GM21367 (cell line): ENCODE results near the gene VPS13D.

Source experiments
- ATAC-seq: cut with Tn5 transposase; IDR thresholded peaks from one replicate; pipeline ENCODE4 v1.9.1; 2021; ENCODE audit not compliant: unreplicated experiment

The VPS13D gene

GRCh38 chr1:12480748-12481362 is 251.0 kb downstream of the VPS13D start:
- ATAC-seq, result no peak

GRCh38 chr1:12481928-12482327 is 252.1 kb downstream of the VPS13D start:
- no peak for ATAC-seq

- no peak for ATAC-seq
These were observed 253.2 kb downstream of the VPS13D start for GRCh38 chr1:12482988-12483387.

- no peak for ATAC-seq
These were observed 255.6 kb downstream of the VPS13D start for GRCh38 chr1:12485231-12486058.

- ATAC-seq, result no peak
These were observed 256.2 kb downstream of the VPS13D start for GRCh38 chr1:12486059-12486341.

DNA sequence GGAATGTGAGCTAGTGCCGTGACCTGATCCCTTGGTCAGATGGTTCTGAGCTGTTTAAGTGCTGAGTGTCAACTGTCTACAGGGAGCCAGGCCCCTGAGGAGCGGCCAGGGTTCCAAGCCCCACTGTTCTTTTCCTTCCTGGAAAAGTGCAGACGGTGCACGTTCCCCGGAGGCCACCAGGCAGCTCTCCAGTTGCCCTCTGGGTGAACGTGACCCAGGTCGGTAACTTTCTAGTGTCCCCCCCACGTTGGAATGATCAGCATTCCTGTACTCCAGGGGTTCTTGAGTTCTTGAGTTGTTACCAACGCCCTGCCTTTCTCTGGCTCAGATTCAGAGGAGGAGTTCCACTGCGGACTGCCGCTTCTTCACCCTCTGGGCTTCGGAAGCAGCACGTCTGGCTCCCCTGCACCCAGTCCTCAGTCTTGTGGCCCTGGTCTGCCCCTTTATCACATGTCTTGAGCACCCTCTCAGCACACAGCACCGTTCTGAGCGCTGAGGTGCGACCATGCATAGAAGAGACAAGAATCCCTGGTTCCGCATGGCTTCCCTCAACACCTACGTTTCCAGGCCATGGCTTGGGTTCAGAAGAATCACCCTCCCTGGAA is 256.7 kb downstream of the VPS13D start:
- ATAC-seq, result no peak

DNA sequence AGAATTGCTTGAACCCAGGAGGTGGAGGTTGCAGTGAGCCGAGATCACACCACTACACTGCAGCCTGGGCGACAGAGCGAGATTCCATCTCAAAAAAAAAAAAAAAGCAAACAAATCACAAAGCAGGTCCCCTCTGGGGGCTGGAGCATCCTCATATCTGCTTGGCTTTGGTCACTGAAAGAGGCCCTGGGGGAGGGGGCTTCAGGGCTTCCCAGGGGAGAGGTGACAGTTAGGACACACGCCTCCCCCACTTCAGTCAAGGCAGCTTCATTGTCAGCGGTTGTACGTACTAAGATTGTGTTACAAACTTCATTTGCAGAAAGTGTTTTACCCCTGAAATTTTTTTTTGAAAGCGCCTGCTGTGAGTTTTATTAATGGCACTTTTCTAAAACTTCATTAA is 257.7 kb downstream of the VPS13D start:
- no peak for ATAC-seq

- ATAC-seq, result no peak
These were observed 259.0 kb downstream of the VPS13D start for GRCh38 chr1:12488666-12489354.

DNA sequence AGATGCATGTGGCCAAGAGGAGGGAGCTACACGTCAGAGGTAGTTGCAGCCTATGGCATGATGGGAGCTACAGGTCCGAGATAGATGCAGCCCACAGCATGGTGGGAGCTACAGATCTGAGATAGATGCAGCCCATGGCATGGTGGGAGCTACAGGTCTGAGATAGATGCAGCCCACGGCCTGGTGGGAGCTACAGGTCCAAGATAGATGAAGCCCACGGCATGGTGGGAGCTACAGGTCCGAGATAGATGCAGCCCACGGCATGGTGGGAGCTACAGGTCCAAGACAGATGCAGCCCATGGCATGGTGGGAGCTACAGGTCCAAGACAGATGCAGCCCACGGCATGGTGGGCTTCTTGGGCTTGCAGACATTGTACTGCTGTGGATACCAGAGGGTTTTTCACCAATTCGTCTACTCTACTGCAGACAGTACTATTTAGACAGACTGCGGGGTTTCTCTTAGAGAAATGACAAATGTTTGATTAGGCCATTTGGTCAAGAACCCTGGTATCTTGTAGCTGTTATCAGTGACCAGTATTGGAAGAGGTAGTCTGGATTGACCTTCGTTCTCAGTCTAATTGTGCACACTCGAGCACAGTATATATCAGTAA is 260.8 kb downstream of the VPS13D start:
- no peak for ATAC-seq

- ATAC-seq, result no peak
These were observed 261.8 kb downstream of the VPS13D start for GRCh38 chr1:12491656-12492055.

- ATAC-seq, result no peak
These were observed 265.9 kb downstream of the VPS13D start for GRCh38 chr1:12495725-12496124.

DNA sequence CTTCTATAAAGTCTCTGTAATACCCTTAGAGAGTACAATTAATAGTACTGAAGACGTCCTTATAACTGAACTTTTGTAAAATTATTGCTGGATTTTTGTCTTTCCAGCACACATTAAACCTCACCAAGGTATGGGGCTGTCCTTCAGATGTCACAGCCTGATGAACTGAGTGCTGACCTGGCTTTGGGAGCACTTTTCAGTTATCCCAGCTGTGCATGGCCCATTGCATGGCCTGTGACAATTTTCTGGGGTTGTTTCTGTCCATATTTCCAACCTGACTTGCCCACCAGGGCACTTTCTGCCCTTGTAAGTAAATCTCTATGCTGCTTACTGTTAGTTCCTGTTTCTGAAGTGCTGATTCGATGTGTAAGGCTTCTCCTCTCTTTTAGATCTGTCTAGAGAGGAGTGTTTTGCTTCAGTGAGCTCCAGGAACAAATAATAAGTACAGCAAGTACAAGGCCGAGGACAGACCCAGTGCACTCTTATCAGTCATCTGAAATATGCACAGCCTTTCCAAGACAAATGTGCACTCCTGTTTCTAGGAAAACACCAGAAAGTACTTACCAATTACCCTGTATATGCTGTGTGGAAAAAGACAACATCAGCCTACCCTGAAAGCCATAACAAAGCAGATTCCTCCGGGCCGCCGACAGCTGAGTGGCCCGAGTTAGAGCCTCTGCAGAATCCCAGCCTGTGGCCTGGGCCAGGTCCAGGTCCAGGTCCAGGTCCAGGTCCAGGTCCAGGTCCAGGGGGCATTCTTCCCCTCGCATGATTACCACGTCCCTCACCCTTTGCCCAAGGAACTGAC is 266.5 kb downstream of the VPS13D start:
- no peak for ATAC-seq

DNA sequence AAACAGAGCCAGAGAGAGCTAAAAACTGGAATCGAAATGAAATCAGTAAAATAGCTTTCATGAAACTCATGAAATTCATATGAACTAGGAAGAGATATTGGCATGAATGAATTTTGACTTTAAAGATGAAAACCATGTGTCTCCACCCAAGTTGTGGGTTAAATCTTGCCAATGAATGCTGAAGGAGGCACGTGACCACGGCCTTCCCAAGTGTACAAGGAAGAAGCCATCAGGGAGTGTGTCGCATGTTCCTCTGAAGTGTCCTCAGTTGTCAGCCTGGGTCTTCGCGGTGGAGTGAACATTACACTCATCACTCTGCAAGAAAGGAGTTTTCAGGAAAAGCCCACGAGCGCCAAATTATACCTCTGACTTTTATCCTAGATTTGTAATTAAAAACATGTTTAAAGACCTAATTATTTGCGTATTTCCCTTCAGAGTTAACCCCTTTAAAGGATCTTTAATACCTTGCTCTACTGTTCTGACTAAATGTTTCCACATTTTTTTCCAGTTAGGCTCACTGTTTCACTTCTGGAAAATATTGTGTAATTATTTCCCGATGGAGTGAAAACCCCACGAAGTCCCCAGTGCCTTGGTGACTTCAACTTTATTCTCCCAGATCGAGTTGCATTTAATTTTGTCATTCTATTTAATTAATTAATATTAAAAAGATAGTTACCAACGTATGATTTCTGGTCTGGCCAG is 269.9 kb downstream of the VPS13D start:
- no peak for ATAC-seq

DNA sequence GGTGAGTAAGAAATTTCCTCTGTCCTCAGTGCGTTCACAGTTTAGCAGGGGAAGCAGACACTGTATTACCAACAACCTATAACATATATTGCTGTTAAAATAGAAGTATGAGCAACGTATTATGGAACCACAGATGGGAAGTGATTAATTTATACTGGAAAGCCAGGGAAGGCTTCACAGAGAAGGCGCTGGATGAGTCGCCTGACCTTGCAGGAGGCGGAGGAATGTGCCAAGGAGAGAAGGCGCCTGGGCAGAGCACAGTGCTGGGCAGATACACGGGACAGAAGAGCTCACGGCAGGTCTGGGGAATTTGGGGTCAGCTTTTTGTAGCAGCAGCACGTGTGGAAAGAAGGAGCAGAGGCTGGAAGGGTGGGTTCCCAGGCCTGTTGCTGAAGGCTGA is 271.8 kb downstream of the VPS13D start:
- ATAC-seq, result no peak

- no peak for ATAC-seq
These were observed 272.7 kb downstream of the VPS13D start for GRCh38 chr1:12502336-12503109.

GRCh38 chr1:12503709-12504108 is 273.9 kb downstream of the VPS13D start:
- ATAC-seq, result no peak

DNA sequence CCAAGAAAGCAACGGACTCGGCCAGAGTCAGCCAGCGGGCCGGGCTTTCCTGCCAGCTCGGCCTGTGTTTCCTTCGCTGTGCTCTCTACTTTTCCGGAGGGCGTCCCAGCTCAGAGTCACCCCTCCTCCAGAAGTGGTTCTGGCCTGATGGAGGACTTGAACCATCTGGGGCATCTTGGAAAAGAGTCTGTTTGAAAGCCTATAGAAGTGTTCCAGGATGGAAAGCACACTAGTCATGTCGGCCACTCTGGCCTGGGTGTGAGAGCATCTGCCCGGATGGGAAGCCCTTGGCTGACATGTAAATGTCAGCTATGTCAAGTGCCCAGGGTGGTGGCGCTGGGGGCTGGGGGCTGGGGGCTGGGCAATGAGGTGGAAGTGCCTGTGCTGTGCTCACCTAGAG is 274.8 kb downstream of the VPS13D start:
- no peak for ATAC-seq

DNA sequence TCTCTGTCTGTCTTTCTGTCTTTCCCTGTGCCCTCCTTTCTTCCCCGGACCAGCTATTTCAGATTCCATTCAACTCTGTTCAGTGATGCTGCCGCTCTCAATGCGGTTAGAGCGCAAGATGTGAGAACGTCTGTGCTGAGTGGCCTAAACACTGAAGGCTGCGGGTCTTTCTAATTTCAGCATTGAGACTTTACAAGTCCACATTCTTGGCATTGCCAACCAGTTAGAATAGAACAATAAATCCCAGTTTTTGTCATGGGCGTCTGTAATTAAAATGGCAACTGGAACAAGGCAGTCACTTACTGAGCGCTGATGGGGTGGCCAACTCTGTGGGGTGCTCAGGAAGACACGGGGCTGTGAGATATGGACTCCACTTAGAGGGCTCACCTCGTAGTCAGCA is 275.4 kb downstream of the VPS13D start:
- no peak for ATAC-seq

DNA sequence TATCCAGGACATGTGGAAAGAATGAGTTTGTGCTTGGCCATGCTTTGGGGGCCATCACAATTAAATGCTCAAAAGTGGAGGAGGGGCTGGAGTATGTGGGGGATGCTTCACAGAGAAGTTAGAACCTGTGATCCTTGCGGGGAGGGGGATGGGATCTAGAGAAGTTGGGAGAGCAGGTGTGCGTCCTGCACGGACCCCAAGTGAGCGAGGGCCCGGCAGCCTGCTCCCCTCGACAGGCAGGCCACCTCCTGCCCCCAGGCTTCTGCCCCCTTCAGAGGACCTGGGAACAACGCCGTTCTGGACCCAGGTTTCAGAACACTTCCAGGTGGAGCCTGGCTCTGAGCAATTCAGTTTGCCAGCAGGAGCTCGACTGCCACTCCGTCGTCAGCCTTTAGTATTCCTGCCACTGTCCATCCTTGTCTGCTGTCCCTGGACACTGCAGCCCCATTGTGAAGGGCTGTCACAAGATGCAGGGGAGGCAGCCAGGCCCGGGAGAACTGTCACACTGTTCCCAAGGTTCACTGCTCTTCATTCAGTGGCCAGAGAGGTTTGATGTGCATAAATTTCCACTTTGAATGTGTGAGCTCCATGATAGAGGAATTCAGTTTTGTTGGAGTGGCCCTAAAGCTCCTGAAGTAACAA is 275.9 kb downstream of the VPS13D start:
- no peak for ATAC-seq
